DND-41 (cell line): Measurements from ENCODE around the gene GPR55.

Experiments
- CTCF ChIP-seq: IDR thresholded peaks from 2 replicates; pipeline ENCODE4 v1.5.1; 2012; ENCODE audit warnings: borderline replicate concordance, low read length, moderate library complexity, mild to moderate bottlenecking; ENCODE audit not compliant: poor library complexity, severe bottlenecking; ENCODE audit errors: extremely low read depth
- EZH2 ChIP-seq: IDR thresholded peaks from 3 replicates; pipeline ENCODE4 v1.6.1; 2012; ENCODE audit warnings: borderline replicate concordance, low read depth, mild to moderate bottlenecking, moderate library complexity, low read length, inconsistent platforms; ENCODE audit not compliant: severe bottlenecking

- TF ChIP-seq CTCF (no peak), EZH2 (no peak)
These were observed 16.3 kb downstream of the GPR55 start for GRCh38 chr2:230908595-230909191.
